GM19238 (cell line): Measurements from ENCODE around the gene PTPRA.
"Not testable (repeated sequence)": the region's sequence is repeated elsewhere in the genome, so short reads cannot be mapped to it uniquely, and the experiment has no call there.

ENCODE experiments used
- DNase-seq: peaks from one replicate; pipeline ENCODE4 v3.0.0; 2011; ENCODE audit warnings: low spot score; ENCODE audit not compliant: insufficient read length

Gene PTPRA

DNA sequence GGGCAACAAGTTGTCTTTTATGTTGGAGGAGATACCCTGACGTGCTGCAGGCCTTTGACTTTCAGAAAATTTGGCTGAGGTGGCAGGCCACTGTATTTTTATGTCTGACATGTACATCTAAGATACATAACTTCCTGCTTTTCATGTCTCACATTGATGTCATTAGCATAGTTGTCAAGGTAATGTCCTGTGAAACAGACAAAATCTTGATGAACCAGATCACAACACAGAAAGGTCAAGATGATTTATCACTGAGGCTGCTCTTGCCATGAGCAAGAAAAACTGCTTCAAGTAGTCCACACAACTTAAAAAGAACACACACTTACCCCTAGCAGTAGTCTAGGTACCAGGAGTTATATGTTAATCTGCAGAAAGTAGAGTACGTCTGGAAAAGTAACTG, 120.0 kb downstream of the PTPRA start:
- DNase-seq = no peak

GRCh38 chr20:2995796-2996195, 122.5 kb downstream of the PTPRA start:
- no peak for DNase-seq

- DNase-seq = no peak
Measured at GRCh38 chr20:2998728-2999127, 125.4 kb downstream of the PTPRA start.

- DNase-seq = no peak
Measured at GRCh38 chr20:3000852-3001523, 127.7 kb downstream of the PTPRA start.

DNA sequence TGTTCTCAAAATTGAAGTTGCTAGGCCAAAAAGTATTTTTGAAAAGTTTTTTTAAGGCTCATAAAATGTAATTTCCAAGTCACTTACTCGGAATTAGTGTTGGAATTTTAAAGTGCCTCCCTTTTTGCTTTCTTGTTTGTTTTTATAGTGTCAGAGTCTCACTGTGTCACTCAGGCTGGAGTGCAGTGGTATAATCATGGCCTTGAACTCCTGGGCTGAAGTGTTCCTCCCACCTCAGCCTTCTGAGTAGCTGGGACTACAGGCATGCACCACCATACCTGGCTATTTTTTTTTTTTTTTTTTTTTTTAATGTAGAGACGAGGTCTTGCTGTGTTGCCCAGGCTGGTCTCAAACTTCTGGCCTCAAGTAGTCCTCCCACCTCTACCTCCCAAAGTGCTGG, 130.1 kb downstream of the PTPRA start:
- DNase-seq = no peak

- DNase-seq = no peak
Measured at GRCh38 chr20:3010985-3011723, 137.9 kb downstream of the PTPRA start.

- no peak for DNase-seq
Measured at GRCh38 chr20:3011752-3012151, 138.5 kb downstream of the PTPRA start.

DNA sequence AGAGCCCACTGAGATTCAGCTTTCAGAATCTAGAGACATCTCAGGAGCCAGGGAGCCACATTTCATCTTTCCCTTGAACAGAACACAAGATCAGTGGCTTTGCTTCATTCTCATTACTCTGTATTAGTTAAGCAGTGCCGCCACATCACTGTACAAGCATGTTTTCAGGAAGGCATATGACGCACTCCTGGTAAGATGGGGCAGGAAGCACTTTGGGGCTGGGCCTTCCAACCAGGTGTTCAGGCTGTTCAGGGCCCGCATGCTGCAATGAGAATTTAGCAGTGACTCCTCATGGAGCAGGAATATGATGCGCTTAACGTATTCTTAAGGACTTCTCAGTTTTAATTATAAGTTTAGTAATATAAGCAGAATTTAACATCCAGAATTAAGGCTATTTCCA, 140.5 kb downstream of the PTPRA start:
- DNase-seq = no peak

- no peak for DNase-seq
Measured at GRCh38 chr20:3014179-3014578, 140.9 kb downstream of the PTPRA start.

- DNase-seq = no peak
Measured at GRCh38 chr20:3014662-3015061, 141.4 kb downstream of the PTPRA start.

DNA sequence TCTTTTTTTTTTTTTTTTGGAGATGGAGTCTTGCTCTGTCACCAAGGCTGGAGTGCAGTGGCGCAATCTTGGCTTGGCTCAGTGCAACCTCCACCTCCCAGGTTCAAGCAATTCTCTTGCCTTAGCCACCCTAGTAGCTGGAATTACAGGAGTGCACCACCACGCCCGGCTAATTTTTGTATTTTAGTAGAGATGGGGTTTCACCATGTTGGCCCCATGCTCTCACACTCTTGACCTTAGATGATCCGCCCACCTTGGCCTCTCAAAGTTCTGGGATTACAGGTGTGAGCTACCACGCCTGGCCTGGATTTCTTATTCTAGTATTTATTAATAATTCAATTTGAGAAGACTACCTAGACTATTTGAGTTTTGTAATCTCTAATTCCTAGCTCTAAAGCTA, 142.0 kb downstream of the PTPRA start:
- not testable (repeated sequence) for DNase-seq

- DNase-seq = no peak
Measured at GRCh38 chr20:3021327-3021726, 148.0 kb downstream of the PTPRA start.

- no peak for DNase-seq
Measured at GRCh38 chr20:3021777-3022176, 148.5 kb downstream of the PTPRA start.

DNA sequence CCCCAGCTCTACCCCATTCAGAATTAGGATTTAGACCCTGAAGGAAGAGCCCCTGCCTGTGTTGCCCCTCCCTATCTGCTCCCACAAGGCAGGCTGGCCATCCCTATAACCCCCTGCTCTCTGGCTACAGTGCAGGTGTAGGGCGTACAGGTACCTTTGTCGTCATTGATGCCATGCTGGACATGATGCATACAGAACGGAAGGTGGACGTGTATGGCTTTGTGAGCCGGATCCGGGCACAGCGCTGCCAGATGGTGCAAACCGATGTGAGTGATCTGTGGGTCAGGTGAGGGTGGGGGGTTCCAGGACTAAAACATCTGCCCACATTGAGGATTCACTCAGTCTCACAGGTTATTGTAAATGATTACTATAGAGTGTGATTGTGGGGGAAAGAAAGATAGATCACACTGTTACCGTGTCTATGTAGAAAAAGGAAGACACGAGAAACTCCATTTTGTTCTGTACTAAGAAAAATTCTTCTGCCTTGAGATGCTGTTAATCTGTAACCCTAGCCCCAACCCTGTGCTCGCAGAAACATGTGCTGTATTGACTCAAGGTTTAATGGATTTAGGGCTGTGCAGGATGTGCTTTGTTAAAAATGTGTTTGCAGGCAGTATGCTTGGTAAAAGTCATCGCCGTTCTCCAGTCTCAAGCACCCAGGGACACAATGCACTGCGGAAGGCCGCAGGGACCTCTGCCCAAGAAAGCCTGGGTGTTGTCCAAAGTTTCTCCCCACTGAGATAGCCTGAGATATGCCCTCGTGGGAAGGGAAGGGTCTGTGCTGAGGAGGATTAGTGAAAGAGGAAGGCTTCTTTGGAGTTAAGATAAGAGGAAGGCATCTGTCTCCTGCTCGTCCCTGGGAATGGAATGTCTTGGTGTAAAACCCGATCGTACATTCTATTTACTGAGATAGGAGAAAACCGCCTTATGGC, 149.5 kb downstream of the PTPRA start:
- DNase-seq = not testable (repeated sequence)

DNA sequence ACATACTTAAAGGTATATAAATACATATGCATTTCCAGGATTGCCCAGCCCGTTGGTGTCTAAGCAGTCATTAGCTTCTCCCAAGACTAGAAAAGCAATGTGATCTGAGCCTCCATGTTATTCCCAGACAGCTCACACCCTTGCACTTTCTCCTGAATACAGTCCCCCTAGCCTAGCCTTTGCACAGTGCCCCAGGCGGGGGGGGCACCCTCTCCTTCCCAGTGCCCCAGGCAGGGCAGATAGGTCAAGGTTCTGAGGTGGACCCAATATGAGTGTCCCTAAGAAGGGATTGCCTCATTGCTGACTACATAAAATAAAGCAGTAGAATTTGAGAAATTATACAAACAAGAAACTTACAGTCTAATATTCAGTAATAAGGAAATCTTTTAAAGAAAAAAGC, 154.7 kb downstream of the PTPRA start:
- no peak for DNase-seq

DNA sequence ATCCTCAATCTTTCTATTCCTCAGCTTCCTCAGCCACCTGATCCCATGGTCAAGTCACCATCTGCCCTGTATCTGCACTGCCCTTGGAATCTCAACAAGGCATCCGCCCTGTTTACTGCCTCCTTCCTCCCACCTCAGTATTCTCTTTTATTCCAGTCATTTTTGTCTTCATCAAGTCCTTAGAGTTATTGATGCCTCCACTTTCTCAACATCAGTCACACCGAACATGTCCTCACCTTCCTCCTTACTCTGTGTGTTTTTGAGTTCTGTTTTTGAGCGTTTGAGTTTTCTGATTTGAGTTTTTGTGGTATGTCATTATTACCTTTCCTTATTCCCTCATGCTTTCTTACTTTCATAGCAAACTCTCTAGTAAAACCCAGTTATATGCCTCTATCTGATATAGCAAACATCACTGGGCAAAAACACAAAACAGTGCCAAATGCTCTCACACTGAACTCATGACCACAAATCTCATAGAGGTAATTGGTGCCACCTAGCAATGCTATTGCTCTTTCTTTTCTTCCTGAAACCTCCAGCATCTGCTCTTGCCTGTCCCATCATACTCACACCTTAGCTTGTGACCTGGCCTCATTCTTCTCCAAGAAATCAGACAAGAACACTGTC, 158.4 kb downstream of the PTPRA start:
- no peak for DNase-seq

GRCh38 chr20:3032624-3033023, 159.3 kb downstream of the PTPRA start:
- no peak for DNase-seq

- no peak for DNase-seq
Measured at GRCh38 chr20:3037654-3038053, 164.4 kb downstream of the PTPRA start.

DNA sequence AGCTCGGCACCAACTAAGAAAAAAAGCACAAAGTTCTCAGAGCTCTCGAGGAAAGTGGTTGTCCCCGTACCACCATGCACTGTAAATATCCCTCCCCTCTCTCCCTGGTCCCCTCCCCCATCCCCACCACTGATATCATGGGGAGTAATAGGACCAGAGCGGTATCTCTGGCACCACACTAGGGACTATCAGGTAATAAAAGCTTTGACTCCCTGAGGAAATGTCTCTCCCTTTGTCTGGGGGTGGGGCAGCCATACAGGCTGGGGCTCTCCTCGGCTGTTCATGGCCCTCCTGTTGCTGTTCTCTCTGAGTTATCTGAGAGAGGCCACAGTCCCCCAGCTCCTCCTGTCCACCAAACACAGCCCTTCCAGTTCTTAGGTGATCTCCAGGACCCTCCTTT, 165.2 kb downstream of the PTPRA start:
- DNase-seq = no peak

- no peak for DNase-seq
Measured at GRCh38 chr20:3039426-3039825, 166.1 kb downstream of the PTPRA start.

DNA sequence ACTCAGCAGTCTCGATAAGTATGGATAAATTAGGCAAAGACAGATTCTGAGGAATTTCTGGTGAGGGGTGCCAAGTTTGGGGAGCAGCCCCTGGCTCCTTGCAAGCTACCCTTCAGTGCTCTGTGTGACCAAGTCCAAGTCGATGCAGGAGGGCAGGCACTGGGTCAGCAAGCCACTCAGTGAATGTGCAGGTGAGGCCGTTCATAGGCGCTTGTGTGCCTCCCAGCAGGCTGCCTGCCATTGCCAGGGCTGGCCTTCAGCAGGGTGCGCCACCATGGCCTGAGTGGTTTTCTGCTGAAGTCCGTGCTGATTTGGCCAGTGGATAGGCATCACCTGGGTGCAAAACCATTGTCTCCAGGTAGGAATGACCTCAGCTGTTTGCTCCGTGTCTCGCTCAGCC, 166.8 kb downstream of the PTPRA start:
- DNase-seq = no peak
